Caki2 (cell line): ENCODE measurements around the gene IGFN1. TPM values are rescaled to one million over a fixed set of nuclear protein-coding genes. Genes with fewer than 3 reads are reported as not detected.
A peak's percentile ranks its signal among the peaks of the same experiment; 100 is the strongest.

Experiments used
- DNase-seq: peaks from one replicate; pipeline ENCODE4 v3.0.0-alpha.2; 2015; ENCODE audit warnings: low read depth
- in situ Hi-C: cut with HindIII; loops from 2 replicates; pipeline ENCODE4 v1.10.0; 2016; ENCODE audit warnings: low sequenced_read_pairs, low pct_unique_long_range_greater_than_20kb, mixed read lengths
- total RNA-seq: library from RNA; depleted of rRNA; stranded (reverse); fragments of >200 nt; shearing (Covaris generic); gene quantifications from 2 replicates; pipeline ENCODE4 v1.2.3, GENCODE V29; 2014; ENCODE audit warnings: low replicate concordance; rRNA removed

IGFN1 gene
- total RNA-seq, 1 experiment from 2014 or later, result 65.4 TPM

DNA sequence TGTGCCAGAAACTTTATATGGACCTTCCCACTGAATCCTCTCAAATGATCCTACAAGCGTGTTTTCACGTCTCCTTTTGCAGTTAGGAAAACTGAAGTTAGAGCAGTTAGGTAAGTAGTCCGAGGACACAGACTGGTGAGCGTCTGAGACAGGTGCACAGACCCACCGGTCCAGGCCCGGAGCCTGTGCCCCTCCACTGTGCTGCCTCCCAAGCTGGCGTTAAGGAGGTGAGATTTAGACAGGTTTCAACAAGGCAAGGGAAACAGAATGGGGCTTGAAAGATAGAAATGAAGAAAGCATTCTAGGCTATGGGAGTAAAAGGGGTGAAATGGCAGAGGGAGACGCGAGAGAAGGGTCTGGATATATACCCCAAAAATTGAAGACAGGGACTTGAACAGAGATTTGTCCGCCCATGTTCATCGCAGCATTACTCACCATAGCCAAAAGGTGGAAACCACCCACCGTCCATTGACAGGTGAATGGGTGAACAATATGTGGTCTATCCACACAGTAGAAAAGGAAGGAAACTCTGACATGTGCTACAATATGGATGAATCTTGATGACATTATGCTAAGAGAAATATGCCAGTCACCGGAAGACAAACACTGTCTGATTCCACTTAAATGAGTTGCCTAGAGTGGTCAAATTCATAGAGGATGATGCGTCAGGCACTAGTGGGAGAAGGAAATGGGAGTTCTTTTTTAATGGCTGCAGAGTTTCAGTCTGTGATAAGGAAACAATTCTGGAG is 77.0 kb downstream of the IGFN1 start:
- in situ Hi-C loops, result no loop called here
- peak; percentile 22 for DNase-seq

DNA sequence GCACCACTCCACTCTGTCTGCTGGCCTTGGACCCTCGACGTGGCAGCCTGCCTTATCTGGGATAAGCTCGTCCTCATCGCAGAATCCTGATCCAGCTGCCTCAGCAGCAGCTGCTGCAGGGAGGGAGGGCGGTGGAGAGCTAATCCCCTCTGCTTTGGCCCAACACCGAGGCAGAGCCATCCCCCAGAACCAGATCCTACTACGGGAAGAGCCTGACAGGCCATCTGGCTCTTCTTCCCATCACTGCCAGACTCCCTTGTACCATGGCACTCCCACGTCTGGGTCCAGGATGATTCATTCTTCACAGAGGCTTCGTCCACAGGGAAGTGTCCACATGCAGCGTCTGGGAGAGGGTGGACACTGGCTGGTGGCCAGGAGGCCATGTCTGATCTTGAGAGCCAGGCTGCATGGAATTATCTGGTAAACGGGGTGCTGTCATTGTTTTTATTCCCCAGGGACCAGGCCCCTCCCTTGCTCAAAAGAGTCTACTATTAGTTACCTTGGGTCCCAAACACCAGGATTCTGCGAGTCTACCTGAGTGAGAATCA is 78.1 kb downstream of the IGFN1 start:
- DNase-seq, result peak; percentile 32
- in situ Hi-C loops, result no loop called here

DNA sequence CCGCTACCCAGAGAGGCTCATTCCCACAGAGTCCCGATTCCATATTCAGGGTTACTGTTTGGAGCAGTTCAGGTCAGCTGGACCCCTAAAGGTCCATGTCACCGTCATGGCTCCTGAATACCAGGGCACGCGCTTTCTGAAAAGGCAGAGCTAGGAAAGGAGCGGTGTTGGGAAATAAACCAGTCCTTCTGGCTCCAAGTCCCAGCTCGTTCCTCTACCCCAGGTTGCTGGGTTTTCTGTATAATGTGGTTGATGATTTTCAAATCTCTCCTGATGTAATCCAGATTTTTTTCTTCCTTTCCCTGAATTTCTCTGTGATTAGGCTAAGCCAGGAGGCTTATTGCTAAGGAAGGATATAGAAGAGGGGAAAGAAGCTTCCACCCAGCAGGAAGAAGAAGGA is 78.7 kb downstream of the IGFN1 start:
- in situ Hi-C loops, result no loop called here
- DNase-seq, result no peak

DNA sequence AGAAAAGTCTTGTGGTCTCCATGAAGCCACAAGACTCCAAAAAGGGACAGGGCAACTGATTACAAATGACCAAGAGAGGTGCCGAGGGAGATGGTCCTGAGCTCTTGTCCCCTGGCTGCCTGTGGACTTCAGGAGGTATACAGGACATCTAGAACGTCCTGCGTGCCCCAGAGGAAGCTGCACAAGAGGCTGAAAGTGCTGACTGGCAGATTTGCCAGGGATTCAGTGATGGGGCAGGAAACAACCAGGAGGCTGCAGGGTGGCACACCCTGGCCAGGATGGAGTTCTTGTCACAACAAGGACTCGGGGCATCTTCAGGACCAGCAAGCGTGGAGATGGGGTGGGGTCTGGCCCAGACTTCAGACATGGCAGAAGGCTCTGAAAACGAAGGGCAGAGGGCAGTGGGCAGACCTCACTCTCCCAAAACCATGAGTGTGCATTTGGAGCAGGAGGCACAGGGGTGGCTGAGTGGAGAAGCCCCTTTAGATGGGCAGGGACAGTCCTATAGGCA is 79.3 kb downstream of the IGFN1 start:
- DNase-seq, result no peak
- in situ Hi-C loops, result no loop called here

DNA sequence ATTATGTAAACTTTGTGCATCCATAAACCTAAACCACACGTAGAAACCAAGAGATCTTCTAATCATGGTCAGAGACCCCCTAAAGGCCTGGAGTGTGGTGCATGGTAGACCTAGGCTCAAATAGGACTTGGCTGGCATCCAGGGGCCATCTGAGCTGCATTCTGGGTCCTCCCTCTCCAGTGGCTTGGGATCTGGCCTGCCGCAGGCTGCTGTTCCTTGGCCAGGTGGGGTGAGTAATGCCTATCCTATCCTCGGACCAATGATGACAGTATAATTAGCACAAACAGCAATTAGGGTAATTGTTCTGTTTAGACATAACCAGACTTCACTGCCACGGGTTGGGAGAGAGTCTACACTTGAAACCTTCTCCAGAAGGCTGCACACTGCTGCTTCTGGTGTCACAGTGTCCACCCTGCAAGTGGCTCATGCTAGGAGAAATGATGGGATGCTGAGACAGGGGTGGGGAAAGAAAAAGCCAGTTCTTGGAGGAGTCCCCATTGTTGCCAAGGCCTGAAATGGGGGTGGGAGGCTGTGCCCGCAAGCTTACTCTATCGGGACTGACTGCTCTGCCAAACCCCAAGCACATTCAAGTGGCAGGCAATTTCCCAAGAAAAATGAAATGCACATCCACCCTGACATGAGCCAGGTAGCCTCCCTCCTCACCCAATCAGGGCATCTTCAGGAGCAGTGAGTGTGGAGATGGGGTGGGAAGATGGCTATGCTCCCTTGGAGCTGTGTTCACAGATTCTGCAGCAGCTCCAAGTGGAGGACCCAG is 80.2 kb downstream of the IGFN1 start:
- in situ Hi-C loops, result no loop called here
- no peak for DNase-seq

DNA sequence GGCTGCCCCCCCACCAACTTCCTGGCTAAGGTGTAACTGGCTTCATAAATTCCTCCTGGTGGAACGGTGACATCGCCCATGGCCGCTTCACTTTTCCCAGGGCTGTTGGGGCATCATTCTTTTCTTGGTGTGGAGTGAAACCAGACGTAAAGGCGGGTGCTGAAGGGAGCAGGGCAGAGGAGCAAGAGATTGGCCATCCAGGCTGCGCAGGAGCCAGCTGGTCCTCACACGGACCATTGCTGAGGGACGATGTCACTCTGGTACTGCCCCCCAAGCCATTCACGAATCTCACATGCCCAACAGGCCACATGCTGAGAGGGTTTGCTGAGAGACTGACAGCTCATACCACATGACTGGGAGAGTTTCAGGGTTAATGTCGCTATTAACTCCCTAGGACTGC is 82.2 kb downstream of the IGFN1 start:
- in situ Hi-C loops, result no loop called here
- no peak for DNase-seq

DNA sequence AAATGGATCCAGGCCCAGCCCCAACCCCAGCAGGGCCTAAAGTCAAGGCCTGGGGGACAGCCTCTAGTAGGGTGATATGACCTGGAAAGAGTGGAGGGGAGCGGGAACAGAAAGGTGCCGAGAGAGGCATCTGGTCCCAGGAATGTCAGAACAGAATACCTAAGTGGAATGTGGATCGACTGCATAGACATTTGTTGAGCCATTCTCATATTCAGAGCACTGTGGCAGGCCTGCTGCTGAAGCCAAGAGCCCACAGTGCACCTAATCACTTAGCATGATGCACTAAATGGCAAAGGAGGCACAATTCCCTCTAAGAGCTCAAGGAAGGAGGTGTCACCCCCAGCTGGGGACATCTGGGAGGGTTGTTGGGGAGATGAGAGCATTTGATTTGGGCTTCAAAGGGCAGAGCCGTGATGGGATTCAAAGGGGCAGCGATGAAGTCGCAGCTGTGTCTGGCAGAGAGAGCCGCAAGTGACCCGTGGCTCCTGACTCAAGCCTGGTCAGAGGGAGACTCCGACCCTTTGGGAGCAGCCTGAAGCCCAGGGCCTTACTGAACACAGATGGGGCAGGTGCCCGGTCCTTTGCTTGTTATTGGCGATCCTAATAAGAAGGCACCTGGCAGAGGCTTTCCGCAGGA is 84.1 kb downstream of the IGFN1 start:
- no peak for DNase-seq
- in situ Hi-C loops, result no loop called here

DNA sequence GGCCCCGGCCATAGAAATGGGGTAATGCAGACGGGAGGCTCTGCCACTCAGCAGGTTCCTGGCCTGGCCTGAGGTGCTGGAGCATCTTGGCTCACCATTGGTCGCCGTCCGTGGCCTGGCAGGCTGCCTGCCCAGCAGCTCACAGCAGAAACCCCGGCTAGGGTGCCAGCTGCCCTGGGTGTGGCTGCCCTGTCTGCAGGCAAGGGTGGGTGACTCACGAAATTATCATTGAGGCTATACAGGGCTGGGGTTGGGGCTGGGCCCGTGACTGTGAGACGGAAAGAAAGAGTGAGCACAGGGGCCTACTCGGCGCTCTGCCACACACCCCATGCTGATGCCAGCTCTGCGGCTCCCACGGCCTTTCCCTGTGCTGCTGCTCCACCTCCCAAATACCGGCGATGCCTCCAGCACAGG is 84.6 kb downstream of the IGFN1 start:
- in situ Hi-C loops, result no loop called here
- peak; percentile 89 for DNase-seq

DNA sequence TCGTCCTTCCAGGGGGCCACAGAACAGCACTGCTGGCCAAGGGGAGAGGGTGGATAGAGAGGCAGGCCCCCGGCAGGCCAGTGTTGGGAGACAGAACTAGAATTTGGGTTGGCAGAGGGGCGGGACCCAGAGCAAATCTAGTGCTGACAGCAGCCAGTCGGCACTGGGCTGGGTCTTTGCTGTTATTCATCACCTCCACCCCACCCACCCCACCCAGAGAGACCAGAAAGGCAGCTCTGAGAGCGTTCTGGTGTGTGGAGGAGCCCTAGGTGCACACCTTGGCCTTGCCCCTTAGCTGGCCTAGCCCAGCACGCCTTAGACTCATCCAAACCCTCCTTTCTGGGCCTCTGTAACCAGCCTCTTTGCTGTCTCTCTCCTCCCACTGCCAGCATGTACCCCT is 86.3 kb downstream of the IGFN1 start:
- DNase-seq, result no peak
- in situ Hi-C loops, result no loop called here

DNA sequence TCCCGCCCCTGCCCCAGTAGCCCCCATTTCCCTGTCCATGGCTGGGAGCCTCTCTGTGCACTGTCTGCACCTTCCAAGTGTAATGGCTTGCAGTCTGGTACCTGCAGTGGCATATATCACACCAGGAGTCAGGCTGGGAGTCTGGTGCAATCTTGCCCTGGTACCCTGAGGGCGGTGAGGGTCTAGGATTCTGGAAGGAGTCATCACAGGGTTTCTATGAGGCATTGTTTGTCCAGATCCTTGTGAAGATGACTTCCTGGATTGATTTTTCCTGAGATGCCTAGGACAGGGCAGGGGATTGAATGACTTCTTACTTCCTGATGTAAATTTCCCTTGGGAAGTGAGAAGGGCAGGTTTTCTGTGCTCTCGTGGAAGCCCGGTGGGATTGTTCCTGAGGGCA is 86.8 kb downstream of the IGFN1 start:
- in situ Hi-C loops, result no loop called here
- no peak for DNase-seq

Other genes with a start within 250 kb of the IGFN1 start
- 0.14 TPM in 1 of 2 replicates, not detected in the other for gene KIF21B, start 167.1 kb upstream of the IGFN1 start, total RNA-seq
- gene CACNA1S, start 78.4 kb upstream of the IGFN1 start, total RNA-seq, result not detected in 2 replicates
- 0.07 and 0.41 TPM in 2 replicates for gene ASCL5, start 63.6 kb upstream of the IGFN1 start, total RNA-seq
- 388 and 475 TPM in 2 replicates for gene TMEM9, start 36.4 kb upstream of the IGFN1 start, total RNA-seq
- gene PKP1, start 92.7 kb downstream of the IGFN1 start, total RNA-seq, result not detected in 2 replicates
- gene TNNT2, start 186.9 kb downstream of the IGFN1 start, total RNA-seq, result not detected in 2 replicates
- 3.6 TPM in 1 of 2 replicates, not detected in the other for gene LAD1, start 208.5 kb downstream of the IGFN1 start, total RNA-seq
- gene TNNI1, start 230.9 kb downstream of the IGFN1 start, total RNA-seq, result not detected in 2 replicates